PFSK-1 (cell line): ENCODE data around the gene OS9.

Experiments used
- POLR2AphosphoS5 ChIP-seq: IDR thresholded peaks from 2 replicates; pipeline ENCODE4 v1.6.1; 2012; ENCODE audit warnings: low read depth, mild to moderate bottlenecking, control low read depth, low read length, moderate library complexity
- REST ChIP-seq, 2 experiments: IDR thresholded peaks; 2 replicates each; pipeline versions ENCODE4 v1.6.1 to v1.8.0; 2011 to 2012; ENCODE audit warnings: low read depth in 2 of 2, low read length in 2 of 2, control low read depth in 1 of 2, inconsistent platforms in 1 of 2, mild to moderate bottlenecking in 1 of 2, moderate library complexity in 1 of 2; ENCODE audit not compliant: insufficient read depth in 1 of 2
- SIN3A ChIP-seq: IDR thresholded peaks from 2 replicates; pipeline ENCODE4 v1.6.1; 2012; ENCODE audit warnings: mild to moderate bottlenecking, low read length, moderate library complexity, borderline replicate concordance; ENCODE audit not compliant: insufficient read depth
- TAF1 ChIP-seq: IDR thresholded peaks from 2 replicates; pipeline ENCODE4 v1.6.1; 2012; ENCODE audit warnings: low read length, control low read depth, borderline replicate concordance; ENCODE audit not compliant: insufficient read depth

GRCh38 chr12:57692500-57692899, 1.4 kb upstream of the OS9 start:
- TF ChIP-seq POLR2AphosphoS5 (no peak), SIN3A (no peak), TAF1 (no peak), REST (IDR thresholded peaks at IDR 0.05; ENCODE audit: insufficient read depth in 1 of 2, low read depth in 2 of 2, low read length in 2 of 2) (no peak)
